ENCODE results near the gene MRPL2.

DNA sequence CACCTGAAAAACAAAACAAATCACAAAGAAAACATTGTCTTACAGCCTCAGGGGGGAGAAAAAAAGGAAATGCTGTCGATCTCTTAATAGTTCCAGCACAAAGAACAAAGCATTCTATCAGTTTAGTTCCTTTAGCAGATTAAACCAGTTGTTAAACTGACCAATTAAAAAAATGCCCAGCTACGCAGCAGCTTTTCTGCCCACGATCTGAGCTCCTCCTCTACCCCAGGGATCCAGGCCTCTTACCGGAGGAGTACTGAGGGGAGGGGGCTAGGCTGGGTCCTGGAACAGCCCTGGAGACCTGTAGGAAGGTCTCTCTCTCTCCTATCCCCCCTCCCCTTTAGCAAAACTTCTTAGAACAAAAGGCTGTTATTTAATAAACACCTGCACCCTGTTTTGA lies 30.2 kb upstream of the MRPL2 start:
- TF ChIP-seq TAF1 (IDR thresholded peaks at IDR 0.05; ENCODE audit: borderline replicate concordance, insufficient read depth, low read length): no peak
- TF ChIP-seq, protein P1, sequence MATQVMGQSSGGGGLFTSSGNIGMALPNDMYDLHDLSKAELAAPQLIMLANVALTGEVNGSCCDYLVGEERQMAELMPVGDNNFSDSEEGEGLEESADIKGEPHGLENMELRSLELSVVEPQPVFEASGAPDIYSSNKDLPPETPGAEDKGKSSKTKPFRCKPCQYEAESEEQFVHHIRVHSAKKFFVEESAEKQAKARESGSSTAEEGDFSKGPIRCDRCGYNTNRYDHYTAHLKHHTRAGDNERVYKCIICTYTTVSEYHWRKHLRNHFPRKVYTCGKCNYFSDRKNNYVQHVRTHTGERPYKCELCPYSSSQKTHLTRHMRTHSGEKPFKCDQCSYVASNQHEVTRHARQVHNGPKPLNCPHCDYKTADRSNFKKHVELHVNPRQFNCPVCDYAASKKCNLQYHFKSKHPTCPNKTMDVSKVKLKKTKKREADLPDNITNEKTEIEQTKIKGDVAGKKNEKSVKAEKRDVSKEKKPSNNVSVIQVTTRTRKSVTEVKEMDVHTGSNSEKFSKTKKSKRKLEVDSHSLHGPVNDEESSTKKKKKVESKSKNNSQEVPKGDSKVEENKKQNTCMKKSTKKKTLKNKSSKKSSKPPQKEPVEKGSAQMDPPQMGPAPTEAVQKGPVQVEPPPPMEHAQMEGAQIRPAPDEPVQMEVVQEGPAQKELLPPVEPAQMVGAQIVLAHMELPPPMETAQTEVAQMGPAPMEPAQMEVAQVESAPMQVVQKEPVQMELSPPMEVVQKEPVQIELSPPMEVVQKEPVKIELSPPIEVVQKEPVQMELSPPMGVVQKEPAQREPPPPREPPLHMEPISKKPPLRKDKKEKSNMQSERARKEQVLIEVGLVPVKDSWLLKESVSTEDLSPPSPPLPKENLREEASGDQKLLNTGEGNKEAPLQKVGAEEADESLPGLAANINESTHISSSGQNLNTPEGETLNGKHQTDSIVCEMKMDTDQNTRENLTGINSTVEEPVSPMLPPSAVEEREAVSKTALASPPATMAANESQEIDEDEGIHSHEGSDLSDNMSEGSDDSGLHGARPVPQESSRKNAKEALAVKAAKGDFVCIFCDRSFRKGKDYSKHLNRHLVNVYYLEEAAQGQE (IDR thresholded peaks at IDR 0.05; ENCODE audit: insufficient read depth in 1 of 2, low read depth in 2 of 2, low read length in 2 of 2): no peak
- no peak for TF ChIP-seq POLR2AphosphoS5 (IDR thresholded peaks at IDR 0.05; ENCODE audit: low read depth, low read length)
- no peak for TF ChIP-seq SIN3A (IDR thresholded peaks at IDR 0.05; ENCODE audit: borderline replicate concordance, insufficient read depth, low read length)

Data from PFSK-1 (cell line).